Fibroblast of villous mesenchyme (primary cell): Measurements from ENCODE around the gene PCDH9. TPM values are rescaled to one million over a fixed set of nuclear protein-coding genes. Genes with fewer than 3 reads are reported as not detected.
A peak's percentile ranks its signal among the peaks of the same experiment; 100 is the strongest.

Experiments
- DNase-seq: peaks from one replicate; pipeline ENCODE4 v3.0.0-alpha.2; 2010; ENCODE audit warnings: low read depth
- H3K4me3 ChIP-seq: 2 replicates; pipeline ENCODE4 v1.5.1; 2011; ENCODE audit warnings: low read depth, mild to moderate bottlenecking, low read length
- total RNA-seq: library from RNA; depleted of rRNA; stranded (reverse); fragments of >200 nt; gene quantifications from 2 replicates; pipeline ENCODE4 v1.2.3, GENCODE V29; 2012
- TF ChIP-seq, protein P1 (sequence below): IDR thresholded peaks from 2 replicates; pipeline ENCODE4 v1.5.1; 2012; ENCODE audit warnings: low read depth, mild to moderate bottlenecking, low read length; ENCODE audit not compliant: insufficient read depth

Gene PCDH9
- total RNA-seq, 1 donor = 9.9 TPM

DNA sequence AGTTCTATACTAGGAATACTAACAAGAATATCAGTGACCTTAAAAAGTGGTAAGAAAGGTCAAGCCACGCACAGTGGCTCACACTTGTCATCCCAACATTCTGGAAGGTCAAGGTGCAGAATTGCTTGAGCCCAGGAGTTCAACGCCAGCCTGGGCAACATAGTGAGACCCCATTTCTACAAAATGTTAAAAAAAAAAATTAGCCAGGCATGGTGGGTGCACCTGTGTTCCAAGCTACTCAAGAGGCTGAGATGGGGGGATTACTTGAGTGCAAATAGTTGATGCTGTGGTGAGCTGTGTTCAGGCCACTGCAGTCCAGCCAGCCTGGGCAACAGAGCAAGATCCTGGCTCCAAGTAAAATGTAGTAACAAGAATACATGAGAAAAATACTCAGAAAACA is 61.8 kb downstream of the PCDH9 start:
- no peak for DNase-seq
- TF ChIP-seq, protein P1, sequence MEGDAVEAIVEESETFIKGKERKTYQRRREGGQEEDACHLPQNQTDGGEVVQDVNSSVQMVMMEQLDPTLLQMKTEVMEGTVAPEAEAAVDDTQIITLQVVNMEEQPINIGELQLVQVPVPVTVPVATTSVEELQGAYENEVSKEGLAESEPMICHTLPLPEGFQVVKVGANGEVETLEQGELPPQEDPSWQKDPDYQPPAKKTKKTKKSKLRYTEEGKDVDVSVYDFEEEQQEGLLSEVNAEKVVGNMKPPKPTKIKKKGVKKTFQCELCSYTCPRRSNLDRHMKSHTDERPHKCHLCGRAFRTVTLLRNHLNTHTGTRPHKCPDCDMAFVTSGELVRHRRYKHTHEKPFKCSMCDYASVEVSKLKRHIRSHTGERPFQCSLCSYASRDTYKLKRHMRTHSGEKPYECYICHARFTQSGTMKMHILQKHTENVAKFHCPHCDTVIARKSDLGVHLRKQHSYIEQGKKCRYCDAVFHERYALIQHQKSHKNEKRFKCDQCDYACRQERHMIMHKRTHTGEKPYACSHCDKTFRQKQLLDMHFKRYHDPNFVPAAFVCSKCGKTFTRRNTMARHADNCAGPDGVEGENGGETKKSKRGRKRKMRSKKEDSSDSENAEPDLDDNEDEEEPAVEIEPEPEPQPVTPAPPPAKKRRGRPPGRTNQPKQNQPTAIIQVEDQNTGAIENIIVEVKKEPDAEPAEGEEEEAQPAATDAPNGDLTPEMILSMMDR = no peak

DNA sequence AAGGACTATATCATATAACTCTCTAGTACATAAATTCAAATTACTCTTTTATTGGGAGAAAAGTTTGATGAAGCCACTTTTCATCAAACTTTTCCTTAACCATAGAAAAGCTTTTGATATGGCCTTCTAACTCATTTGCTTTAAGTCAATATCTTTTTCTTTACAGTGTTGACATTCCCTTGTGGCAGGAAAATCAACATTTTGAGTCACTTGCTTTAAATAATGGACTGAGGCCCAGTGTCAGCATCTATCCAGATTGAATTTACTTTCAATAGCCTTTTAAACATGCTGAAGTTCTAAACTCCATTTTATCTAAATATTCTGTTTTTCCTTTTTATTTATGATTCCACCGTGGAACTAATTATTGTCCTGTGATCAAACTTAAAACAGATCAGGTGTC is 62.7 kb downstream of the PCDH9 start:
- TF ChIP-seq, protein P1 = no peak
- peak; percentile 1 for DNase-seq
- H3K4me3 ChIP-seq = no peak overlapping the region

More for the DNA sequence above, 61.8 kb downstream of the PCDH9 start:
- H3K4me3 ChIP-seq = no peak overlapping the region

DNA sequence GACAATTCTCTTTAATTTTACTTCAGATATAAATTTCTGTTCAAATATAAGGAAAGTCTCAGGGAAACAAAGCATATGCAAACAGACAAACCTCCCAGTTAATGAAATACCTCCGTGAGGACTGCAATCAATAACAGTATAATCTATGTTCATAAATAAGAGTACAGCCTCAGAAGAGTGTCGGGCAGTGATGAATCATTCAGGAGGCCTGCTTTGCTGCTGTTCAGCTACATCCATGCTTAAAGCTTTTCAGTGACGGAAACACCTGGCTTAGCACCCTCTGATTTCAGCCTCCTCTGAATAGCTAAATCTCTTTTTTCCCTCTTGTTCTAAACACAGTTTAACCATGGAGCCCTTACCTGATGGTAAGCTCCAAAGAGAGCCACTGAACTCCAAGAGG is 69.0 kb downstream of the PCDH9 start:
- no peak overlapping the region for H3K4me3 ChIP-seq
- TF ChIP-seq, protein P1 = no peak
- no peak for DNase-seq

DNA sequence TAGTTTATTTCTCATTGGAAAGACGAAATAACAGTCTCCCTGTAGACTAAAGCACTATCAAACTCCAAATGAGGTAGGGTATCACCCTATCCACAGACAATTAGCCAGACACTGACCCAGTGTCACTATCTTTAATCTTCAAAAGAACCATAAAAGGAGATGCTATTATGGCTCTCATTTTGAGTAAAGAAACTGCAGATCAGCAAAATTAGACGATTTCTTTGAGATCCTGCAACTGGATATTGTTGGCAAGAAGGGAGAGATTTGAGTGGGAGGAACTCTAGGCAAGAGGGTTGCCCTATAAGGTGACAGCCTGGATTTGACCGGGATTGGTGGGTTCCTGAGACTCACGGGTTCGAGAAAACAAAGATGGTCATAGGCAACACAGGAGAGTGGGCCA is 71.2 kb downstream of the PCDH9 start:
- no peak for DNase-seq

DNA sequence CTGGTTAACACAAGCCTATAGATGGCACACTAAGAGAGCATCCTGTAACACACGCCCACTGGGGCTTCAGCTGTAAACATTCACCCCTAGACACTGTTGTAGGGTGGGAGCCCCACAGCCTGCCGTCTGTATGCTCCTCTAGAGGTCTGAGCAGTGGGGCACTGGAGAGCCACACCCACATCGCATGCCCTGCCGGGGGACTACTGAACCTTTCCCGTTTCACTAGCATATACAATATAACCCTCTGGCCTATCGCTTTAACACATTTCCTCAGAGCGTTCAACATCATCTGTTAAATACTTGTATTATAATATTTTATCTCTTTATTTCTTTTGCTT is 73.4 kb downstream of the PCDH9 start:
- H3K4me3 ChIP-seq = no peak overlapping the region
- TF ChIP-seq, protein P1 = no peak
- DNase-seq = no peak

More for the DNA sequence above, 71.2 kb downstream of the PCDH9 start:
- H3K4me3 ChIP-seq = no peak overlapping the region
- TF ChIP-seq, protein P1 = no peak

DNA sequence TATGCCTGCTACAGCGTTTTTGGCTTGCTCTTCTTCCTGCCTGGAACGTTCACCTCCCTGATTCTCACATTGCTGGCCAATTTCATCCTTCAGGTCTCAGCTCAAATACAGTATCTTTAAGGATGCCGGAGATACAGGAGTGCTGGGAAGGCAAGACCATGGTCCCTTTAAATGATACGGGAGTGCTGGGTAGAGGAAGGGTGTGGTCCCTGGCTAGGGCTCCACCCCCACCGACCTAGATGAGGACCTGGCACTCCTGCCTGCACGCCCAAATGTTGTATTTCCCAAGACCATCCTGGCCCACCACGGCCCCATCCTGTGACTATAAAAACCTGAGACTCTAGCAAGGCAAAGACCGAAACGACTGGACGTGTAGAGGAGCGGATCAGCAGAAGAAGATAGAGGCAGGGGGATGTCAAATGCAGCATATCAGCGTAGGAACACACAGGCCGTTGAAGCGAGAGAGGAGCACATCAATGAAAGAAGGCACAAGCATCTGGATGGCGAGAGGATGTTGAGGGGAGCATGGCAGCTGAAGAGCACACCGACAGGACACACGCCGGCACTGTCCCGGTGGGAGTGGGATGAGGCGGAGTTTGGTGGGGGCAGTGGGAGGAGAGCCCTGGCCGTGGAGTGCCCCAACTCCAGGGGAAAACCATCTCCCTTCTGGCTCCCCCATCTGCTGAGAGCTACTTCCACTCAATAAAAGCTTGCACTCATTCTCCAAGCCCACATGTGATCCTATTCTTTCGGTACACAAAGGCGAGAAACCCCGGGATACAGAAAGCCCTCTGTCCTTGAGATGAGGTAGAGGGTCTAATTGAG is 74.0 kb downstream of the PCDH9 start:
- TF ChIP-seq, protein P1 = no peak
- no peak for DNase-seq
- H3K4me3 ChIP-seq = no peak overlapping the region

DNA sequence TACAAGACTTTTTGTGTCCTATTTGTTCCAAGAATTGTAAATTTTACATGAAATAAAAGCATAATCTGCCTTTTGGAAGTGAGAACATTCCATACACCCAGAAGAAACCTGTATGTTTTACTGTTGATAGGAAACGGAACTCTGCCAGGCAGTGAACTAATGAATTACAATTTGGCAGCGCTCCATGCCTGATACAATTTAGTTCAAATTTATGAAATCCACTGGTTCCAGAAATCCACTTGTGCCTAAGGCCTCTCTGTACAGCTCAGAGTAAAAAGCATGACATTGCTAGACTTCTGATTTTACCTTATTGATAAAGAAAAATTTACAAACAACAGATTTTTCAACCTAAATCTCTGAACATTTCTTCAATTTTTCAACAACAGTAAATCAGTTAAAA is 78.1 kb downstream of the PCDH9 start:
- TF ChIP-seq, protein P1 = no peak
- DNase-seq = no peak
- no peak overlapping the region for H3K4me3 ChIP-seq
